Measurements from ENCODE around the gene NTN4.
"Not testable (repeated sequence)": the region's sequence is repeated elsewhere in the genome, so short reads cannot be mapped to it uniquely, and the experiment has no call there.

Gene NTN4

DNA sequence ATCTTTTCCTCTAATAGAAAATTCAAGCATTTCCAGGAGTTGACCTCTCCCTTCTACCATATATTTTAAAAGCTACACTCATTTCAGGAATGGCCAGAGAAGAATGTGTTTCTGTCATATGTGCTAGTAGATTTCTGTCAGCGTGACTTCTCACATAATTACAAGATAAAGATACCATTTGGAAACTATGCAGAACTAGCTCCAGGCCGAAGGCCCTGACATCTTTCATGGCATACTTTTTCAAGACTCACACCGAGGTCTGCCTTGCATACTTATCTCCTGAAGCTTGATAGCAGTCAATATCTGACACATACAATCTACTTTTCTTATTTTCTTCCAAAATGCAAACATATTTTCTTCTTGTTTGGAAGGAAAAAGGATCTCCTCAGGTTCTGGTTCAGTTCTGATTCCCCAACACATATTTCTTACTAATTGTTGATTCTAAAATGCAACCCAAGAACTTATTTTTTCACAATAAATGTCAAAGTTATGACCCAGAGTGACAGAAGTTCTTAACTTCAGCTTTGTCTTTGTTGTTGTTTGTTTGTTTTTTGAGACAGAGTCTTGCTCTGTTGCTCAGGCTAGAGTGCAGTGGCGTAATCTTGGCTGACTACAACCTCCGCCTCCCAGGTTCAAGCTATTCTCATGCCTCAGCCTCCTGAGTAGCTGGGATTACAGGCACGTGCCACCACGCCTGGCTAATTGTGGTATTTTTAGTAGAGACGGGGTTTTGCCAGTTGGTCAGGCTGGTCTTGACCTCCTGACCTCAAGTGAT, 99.5 kb downstream of the NTN4 start:
- TF ChIP-seq, protein P1, sequence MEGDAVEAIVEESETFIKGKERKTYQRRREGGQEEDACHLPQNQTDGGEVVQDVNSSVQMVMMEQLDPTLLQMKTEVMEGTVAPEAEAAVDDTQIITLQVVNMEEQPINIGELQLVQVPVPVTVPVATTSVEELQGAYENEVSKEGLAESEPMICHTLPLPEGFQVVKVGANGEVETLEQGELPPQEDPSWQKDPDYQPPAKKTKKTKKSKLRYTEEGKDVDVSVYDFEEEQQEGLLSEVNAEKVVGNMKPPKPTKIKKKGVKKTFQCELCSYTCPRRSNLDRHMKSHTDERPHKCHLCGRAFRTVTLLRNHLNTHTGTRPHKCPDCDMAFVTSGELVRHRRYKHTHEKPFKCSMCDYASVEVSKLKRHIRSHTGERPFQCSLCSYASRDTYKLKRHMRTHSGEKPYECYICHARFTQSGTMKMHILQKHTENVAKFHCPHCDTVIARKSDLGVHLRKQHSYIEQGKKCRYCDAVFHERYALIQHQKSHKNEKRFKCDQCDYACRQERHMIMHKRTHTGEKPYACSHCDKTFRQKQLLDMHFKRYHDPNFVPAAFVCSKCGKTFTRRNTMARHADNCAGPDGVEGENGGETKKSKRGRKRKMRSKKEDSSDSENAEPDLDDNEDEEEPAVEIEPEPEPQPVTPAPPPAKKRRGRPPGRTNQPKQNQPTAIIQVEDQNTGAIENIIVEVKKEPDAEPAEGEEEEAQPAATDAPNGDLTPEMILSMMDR (conservative IDR thresholded peaks at IDR 0.05; ENCODE audit: control insufficient read depth, insufficient read depth, low read depth, low read length): no peak
- H3K4me3 ChIP-seq (ENCODE audit: control insufficient read depth, low read depth, low read length): no peak overlapping the region
- DNase-seq (ENCODE audit: low read depth): no peak

DNA sequence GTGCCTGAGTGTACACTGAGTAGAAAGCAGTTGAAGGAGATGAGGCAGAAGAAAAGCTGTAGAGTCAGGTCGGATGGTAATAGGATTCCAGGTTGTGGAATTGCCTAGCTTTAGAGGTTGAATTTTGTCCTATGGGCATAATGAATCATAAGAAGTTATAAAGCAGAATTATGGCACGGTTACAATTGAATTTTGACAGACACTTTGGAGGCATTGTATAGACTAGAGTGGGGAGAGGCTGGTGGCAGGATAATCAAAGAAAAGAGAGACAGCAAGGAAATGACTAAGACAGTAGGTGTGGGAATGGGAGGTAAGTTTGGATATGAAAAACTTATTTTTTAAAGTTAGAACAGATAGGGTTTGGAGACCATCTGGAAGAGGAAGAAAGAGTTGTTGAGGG, 102.6 kb downstream of the NTN4 start:
- TF ChIP-seq, protein P1 (conservative IDR thresholded peaks at IDR 0.05; ENCODE audit: control insufficient read depth, insufficient read depth, low read depth, low read length): no peak
- H3K4me3 ChIP-seq (ENCODE audit: control insufficient read depth, low read depth, low read length): no peak overlapping the region
- DNase-seq (ENCODE audit: low read depth): no peak

DNA sequence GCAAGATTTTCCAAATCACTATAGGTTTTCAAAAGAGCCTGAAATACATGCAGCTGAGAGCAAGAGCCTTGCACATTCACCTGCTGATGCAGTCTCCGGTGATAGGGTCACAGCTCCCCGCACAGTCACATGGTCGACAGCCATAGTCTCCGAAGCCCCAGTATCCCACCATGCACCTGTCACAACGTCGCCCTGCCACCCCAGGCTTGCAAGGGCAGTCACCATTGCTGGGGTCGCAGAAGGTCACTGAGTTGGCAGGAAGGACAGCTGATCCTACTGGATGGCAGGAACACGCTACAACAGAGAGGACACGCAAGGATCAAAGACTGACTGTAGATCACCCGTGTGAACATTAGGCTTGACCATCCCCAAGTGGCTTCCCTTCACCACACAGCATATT, 107.1 kb downstream of the NTN4 start:
- TF ChIP-seq, protein P1 (conservative IDR thresholded peaks at IDR 0.05; ENCODE audit: control insufficient read depth, insufficient read depth, low read depth, low read length): no peak
- no peak overlapping the region for H3K4me3 ChIP-seq (ENCODE audit: control insufficient read depth, low read depth, low read length)
- no peak for DNase-seq (ENCODE audit: low read depth)

DNA sequence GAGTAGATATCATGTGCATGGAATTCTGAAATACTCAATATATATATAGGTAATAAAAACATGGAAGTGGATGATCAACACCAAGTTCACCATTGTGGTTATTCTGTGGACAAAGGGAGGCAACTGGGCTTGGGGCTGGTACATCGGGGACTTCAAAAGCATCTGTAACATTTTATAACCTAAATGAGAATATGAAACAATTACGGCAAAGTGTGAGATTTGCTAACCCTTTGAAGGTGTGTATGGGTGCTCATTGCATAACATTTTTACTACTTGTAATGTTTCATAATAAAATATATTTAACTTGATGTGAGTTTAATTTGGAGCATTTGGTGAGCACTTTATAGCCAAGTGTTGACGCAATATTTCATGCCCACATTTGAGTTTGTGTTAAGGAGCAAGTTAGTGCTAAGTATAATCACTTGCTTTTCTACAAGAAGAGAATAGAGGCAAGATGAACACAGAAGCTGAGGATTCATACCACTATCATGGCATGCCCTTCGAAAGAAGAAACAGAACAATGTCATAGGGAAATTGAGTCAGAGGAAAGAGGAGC, 109.3 kb downstream of the NTN4 start:
- no peak for DNase-seq (ENCODE audit: low read depth)
- H3K4me3 ChIP-seq (ENCODE audit: control insufficient read depth, low read depth, low read length): no peak overlapping the region
- TF ChIP-seq, protein P1 (conservative IDR thresholded peaks at IDR 0.05; ENCODE audit: control insufficient read depth, insufficient read depth, low read depth, low read length): no peak

DNA sequence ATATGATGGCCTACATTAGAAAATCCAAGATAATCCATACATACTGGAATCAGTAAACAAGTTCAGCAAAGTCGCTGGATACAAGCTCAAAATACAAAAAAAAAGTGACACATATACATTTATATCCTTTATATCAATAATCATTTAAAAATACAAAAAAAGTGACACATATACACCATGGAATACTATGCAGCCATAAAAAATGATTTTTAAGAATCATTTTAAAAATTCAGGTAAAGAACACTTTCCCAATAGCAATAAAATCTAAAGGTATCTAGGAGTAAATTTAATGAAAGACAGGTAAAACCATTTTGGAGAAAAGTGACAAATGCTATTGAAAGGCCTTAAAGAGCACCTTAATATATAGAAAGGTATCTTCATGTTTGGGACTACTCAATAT, 111.9 kb downstream of the NTN4 start:
- TF ChIP-seq, protein P1 (conservative IDR thresholded peaks at IDR 0.05; ENCODE audit: control insufficient read depth, insufficient read depth, low read depth, low read length): no peak

DNA sequence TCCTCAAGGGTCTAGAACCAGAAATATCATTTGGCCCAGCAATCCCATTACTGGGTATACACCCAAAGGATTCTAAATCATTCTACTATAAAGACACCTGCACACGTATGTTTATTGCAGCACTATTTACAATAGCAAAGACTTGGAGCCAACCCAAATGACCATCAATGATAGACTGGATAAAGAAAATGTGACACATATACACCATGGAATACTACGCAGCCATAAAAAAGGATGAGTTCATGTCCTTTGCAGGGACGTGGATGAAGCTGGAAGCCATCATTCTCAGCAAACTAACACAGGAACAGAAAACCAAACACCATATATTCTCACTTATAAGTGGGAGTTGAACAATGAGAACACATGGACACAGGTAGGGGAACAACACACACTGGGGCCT, 112.8 kb downstream of the NTN4 start:
- not testable (repeated sequence) for H3K4me3 ChIP-seq (ENCODE audit: control insufficient read depth, low read depth, low read length); DNase-seq (ENCODE audit: low read depth)

More for the DNA sequence above, 111.9 kb downstream of the NTN4 start:
- H3K4me3 ChIP-seq (ENCODE audit: control insufficient read depth, low read depth, low read length): no peak overlapping the region
- DNase-seq (ENCODE audit: low read depth): no peak

DNA sequence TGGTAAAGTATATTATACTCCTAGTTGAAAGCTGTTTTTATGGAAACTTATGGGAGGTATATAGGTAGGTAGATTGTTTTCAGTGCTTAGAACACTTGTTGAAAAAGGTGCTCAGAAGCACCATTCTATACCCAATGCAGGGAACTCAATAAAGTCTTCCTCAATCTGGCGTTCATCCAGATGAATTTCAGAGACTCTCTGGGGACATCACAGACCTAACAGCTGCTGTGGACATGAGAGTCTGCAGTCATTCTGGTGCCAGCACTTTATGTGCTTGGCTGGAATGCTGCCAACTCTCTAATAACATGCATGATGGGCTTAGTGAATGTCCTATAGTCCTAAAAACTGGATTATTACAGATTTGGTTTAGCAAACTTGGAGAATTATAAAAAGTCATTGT, 115.9 kb downstream of the NTN4 start:
- peak; percentile 34 for DNase-seq (ENCODE audit: low read depth)
- TF ChIP-seq, protein P1 (conservative IDR thresholded peaks at IDR 0.05; ENCODE audit: control insufficient read depth, insufficient read depth, low read depth, low read length): no peak
- H3K4me3 ChIP-seq (ENCODE audit: control insufficient read depth, low read depth, low read length): no peak overlapping the region
